HG02642 (cell line): ENCODE measurements around the gene ADGRG6.
"Not testable (repeated sequence)": the region's sequence is repeated elsewhere in the genome, so short reads cannot be mapped to it uniquely, and the experiment has no call there.

ENCODE experiments used
- ATAC-seq: cut with Tn5 transposase; IDR thresholded peaks from one replicate; pipeline ENCODE4 v1.9.1; 2021; ENCODE audit warnings: mild to moderate bottlenecking; ENCODE audit not compliant: unreplicated experiment, poor library complexity

ADGRG6 gene

DNA sequence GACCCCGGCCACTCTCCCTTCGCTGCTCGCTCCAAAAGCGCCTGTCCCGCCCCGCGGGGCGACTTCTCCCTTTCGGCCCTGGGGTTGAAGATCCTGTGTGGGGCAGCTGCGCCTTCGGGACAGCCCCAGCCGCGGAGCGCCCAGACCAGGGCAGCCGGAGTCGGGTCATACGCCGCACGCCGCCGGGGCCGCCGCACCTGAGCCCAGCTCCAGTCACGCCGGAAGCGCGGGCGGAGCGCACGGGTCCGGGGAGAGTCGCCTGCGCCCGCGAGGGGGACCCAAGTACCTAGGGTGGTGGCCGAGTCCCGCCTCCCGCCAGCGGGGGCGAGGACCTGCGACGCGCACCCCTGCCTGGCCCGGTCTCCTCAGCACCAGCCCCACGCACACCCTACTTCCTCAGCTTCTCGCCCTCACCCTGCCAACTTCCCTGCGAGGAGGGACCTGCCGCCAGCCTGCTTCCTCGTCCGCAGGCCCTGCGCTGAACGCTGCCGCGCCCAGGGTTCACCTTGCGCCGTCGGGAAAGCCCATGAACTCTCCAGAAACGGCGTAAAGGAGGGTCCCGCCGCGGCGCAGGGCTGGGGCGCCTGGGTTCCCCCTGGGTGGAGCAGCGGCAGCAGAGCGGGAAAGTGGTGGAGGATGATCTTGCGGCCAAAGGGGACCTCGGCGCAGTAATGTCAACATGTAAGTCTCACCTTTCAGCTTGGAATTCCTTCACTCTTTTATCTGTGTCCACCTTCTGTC lies at the start of gene ADGRG6:
Gene ADGRG6, plus strand, starts transcription at position 357 of the 741 bp plus-strand sequence. Its CDS starts 323 bp downstream, at position 680.
- ATAC-seq, result peak; percentile 90

DNA sequence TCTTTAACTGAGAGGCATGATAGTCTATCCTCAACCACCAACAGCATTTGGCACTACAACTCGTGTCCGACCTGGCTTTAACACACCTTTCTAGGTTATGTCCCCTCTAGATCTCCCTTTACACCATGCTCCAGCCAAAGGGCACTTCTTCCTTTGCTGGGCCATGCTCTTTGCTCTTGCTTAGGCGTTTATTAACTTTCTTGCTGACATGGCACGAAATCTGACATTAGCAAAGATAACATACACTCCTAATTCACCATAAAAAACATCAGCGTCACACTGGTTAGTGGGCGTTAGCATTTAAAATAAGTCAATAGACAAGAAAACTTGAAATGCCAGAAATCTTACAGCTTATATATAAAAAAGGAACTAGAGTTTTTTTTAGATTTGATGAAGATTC lies 47.3 kb upstream of the ADGRG6 start:
- ATAC-seq, result no peak

DNA sequence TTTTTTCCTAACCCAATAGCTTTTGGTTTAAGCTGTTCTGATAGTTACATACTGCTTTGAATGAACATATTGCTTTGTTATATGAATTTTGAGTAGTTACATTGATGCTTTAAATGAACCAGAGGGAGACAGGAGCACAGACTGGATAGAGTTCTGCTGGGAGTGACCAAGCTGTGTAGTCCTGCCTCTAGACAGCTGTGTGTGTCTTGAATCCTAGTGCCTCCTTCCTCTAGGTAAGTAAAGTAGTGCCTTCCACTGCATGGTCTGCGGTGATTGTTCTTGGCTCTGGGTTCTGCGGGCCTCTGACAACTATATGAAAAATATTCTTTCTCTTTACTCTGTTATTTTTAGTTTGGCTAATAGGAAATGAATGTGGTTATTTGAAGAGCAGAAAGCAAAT lies 46.0 kb upstream of the ADGRG6 start:
- ATAC-seq, result no peak

DNA sequence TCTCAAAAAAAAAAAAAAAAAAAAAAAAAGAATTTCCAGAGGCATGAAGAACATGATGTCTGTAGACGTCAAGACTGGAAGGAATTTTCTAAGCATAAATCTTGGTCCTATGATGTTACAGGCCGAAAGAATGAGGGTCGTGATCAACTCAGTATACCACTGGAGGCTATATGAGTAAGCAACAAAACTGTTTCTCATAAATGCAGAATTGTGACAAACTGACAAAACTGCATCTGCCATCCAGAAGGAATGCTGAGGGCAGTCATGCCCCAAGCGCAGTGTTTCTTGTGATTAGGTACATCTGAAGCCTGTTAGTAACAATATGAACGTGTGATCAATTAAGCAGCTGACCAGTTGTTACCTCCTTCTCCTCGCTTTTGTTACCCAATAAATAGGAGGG lies 43.5 kb upstream of the ADGRG6 start:
- ATAC-seq, result no peak

DNA sequence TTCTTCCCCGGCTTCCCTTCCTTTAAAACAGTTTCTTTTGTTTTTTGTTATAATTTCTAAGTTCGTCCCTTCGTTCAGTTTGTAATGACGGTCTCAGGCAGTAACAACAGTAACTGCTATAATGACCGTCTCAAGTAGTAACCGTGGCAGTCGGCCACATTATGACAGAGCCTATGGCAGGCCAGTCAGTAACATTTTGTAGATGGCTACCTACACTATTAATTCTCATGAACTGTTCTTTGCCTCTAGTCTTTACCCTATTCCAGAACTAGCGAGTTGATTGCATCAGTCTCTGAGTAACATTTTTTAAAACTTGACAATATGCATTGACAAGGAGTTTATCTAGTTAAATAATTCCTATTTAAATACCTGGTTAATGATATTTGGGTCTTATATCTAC lies 43.0 kb upstream of the ADGRG6 start:
- no peak for ATAC-seq

DNA sequence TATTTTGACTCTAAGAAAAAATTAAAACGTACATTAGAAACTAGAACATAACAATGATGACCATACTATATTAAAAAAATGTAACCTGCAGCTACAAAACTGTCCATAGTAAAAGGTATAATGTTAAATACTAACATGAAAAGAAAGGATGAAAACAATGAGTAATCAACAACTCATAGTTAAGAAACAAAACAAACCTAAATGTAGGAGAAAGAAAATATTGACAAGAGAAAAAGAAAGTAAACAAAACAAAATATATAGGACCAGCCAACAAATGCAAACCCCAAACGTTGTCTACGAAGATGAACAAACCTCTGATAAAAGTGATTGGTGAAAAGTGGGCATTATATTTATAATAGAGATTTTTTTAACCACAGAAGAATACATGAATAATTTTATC lies 41.1 kb upstream of the ADGRG6 start:
- ATAC-seq, result no peak

DNA sequence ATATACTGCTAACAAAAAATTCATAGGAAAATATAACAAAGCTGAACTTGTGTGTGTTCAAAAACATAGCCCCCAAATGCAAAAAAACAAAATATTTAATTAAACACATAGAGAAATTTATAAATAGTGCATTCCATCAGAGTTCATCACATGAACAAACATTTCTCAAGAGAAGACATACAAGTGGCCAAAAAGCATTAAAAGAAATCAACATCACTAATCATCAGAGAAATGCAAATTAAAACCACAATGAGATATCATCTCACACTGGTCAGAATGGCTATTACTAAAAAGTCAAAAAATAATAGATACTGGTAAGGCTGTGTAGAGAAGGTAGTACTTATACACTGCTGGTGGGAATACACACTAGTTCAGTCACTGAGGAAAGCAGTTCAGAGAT lies 39.6 kb upstream of the ADGRG6 start:
- no peak for ATAC-seq

DNA sequence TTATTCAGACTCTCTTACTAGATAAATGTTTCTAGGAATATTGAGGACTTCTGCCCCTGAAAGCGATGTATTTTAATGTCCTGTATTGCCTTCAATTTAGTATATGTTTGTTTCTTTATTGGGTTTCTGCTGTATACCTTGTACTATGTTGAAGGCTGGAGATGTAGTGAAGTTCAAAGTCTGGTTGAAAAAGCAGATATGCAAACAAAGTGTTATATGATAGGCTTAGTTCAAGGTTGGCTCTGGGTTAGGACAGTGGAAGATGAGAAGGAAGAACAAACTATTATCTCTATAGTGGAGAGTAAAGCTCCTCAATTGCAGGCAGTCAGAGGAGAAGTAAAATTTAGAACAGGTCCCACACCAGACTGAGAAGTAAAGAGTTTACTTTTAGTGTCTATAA lies 36.3 kb upstream of the ADGRG6 start:
- no peak for ATAC-seq

DNA sequence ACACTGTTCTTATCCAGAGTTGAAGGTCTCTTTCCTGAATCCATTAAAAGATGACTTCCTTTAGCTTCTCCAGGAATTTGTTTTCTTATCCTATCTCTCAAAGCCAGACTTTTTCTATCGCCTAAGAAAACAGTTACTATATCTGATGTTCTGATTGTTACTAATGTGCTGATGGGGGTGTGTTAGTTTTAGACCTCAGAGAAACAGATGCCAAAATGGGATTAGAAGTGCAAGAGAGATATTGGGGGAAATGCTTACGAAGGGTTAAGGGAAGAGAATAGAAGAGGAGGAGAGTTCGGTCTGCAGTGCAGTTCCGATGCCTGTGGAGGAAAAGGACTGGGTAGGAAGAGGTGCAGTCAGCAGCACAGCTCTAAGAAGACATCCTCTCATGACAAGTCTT lies 35.7 kb upstream of the ADGRG6 start:
- ATAC-seq, result no peak

DNA sequence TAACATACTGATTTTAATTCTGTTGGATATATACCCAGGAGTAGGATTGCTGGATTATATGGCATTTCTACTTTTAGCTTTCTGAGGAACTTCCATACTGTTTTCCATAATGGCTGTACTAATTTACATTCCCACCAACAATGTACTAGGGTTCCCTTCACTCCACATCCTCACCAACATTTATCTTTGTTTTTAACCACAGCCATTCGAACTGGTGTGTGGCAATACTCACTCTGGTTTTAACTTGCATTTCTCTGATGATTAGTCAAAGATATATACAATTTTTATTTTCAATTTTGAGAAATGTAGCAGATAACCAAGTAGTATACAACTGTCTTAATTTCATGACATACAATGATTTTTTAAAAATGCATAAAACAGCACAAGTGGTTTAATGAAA lies 30.3 kb upstream of the ADGRG6 start:
- no peak for ATAC-seq

DNA sequence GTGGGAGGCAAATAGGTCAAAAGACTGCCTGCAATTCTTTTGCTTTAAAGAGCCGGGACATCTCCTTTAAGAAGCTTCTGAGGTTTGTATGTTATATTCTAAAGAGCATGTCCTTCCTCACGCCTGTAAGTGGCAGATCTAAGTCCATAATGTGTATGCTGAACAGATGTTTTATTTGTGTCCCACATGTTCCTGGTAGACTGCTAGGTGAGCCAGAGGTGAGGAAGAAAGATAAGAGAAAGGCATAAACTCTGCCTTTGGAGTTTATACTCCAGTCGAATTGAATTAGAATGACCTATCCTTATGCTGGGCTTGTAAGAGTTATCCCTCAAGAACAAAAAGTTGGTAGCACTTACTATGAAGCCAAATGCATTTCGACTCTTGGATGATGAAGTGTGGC lies 27.2 kb upstream of the ADGRG6 start:
- ATAC-seq, result no peak

DNA sequence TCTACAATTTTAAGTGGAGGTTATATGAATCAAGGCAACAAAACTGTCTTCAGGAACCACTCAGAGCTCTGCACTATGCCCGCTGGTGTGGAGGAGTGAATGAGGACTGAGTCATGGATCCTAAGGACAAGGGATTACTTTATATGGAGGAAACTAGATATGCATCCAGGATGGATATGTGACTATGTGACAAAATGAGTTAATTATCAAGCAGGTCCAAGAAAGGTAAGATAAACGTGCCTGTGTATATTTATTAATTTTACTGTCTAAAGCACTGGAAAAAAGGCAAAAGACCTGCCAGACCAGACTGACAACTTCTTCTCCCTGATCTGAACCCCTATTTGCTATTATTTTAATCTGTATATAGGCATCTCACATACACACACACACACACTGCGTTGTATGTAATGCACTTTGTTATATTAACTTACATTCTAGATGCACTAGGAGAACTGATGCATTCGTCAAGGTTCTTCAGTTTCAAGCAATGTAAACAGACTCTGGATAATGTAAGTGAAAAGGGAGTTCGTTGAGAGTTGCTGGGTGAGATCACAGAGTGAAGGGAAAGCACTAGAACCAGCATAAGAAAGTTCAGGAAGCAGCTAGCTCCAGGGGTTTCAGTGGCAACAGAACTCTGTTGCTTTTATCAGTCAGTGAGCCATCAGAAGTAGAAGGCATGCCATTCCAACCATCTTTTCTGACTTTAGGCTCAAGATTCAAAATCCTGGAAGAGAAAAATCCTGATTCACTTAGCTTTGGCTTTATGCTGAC lies 26.4 kb upstream of the ADGRG6 start:
- ATAC-seq, result no peak

DNA sequence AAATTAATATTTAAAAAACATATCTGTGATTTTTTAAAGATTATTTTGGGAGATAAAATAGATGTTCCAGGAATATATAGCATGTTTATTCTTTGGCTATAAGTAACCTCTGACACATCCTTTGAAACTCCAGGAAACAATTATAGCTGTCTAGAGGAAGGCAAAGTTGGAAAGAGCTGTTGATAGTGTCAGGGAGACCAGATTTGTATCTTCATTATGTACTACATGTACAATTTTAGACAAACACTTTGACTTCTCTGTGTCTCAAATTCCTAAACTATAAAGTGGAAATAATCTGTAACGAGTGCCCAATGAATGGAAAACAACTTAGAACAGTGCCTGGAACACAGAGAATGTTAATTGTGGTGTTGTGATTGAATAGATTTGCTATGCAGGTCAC lies 25.6 kb upstream of the ADGRG6 start:
- no peak for ATAC-seq

DNA sequence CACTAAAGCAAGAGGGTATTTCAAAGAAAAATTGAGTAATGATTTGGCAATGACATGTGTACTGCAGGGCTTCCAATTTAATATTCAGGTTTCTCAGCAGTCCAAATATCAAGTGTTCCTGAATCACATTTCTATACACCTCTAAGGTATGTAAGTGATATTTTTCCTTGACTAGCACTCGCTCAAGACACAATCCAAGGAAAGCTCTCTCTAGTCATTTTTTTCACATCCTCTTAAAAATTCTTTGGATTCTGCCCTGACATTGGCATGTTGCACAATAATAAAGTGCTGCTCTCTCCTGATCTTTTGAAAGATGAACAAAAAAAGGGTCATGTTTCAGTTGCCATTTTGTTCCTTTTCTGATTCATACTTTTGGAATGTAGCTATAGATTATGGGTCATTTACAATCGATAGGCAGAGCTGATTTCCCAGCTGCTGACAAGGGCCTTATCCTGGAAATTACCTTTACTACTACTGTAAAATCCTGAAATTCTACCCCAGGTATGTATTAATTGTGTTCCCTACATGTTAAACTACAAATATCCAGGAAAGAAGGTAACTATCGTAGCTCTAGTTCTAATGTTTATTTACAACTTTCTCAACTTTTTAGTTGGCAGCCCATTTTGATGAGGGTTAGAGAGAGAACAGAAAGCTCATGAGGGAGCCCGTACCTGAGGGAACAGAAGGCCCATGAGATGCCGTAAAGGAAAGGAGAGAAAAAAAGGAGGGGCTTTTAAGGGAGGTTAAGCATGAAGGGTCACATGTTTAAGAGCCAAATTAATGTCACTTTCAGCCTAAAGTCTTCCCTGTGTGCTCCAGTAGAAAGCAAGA lies 22.2 kb upstream of the ADGRG6 start:
- ATAC-seq, result no peak

DNA sequence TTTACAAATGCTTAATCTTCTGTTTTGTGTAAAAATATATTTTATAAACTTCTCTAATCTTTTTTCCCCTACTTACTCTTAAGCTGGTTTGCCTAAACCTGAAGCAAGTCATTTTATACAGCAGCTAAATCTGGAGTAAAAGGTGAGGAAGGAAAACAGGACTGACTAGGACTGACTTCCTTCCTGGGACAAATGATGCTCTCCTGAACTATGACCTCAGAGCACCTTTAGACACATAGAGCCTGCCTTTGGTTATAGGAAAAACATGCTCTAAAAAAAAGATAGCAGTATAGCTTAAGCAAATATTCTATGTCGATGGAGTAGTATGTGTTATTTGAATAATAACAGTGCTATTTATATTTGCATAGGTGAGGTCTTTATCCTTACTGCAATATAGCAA lies 21.5 kb upstream of the ADGRG6 start:
- ATAC-seq, result no peak

DNA sequence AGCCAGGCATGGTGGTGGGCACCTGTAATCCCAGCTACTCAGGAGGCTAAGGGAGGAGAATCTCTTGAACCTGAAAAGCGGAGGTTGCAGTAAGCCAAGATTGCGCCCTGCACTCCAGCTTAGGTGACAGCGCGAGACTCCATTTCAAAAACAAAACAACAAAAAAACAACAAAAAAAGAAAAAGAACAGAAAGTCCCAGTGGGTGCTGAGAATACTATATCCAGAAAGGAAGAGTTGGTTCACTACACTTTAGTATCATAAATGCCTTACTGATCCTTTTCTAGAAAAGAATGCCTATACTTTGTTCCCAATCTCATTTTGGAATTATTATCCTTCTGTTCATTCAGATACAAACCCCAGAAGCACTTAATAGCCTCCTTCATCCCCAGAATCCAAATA lies 20.9 kb upstream of the ADGRG6 start:
- no peak for ATAC-seq

DNA sequence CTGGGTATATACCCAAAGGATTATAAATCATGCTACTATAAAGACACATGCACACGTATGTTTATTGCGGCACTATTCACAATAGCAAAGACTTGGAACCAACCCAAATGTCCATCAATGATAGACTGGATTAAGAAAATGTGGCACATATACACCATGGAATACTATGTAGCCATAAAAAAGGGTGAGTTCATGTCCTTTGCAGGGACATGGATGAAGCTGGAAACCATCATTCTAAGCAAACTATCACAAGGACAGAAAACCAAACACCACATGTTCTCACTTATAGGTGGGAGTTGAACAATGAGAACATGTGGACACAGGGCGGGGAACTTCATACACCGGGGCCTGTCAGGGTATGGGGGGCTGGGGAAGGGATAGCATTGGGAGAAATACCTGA lies 18.7 kb upstream of the ADGRG6 start:
- not testable (repeated sequence) for ATAC-seq

DNA sequence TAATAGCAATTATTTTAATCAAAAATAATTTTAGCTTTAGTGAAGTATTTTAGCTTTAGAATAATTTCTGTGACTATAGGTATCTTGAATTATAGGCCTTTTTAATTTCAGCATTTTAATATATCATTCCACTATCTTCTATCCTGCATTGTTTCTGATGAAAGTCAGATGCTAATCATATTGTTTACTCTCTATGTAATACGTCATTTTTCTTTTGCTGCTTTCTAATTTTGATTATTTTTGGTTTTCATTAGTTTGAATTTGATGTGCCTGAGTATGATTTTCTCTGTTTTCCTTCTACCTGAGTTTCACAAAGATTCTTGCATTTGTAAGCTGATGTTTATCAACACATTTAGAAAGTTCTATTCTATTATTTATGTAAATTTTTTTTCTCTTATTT lies 17.4 kb upstream of the ADGRG6 start:
- no peak for ATAC-seq

DNA sequence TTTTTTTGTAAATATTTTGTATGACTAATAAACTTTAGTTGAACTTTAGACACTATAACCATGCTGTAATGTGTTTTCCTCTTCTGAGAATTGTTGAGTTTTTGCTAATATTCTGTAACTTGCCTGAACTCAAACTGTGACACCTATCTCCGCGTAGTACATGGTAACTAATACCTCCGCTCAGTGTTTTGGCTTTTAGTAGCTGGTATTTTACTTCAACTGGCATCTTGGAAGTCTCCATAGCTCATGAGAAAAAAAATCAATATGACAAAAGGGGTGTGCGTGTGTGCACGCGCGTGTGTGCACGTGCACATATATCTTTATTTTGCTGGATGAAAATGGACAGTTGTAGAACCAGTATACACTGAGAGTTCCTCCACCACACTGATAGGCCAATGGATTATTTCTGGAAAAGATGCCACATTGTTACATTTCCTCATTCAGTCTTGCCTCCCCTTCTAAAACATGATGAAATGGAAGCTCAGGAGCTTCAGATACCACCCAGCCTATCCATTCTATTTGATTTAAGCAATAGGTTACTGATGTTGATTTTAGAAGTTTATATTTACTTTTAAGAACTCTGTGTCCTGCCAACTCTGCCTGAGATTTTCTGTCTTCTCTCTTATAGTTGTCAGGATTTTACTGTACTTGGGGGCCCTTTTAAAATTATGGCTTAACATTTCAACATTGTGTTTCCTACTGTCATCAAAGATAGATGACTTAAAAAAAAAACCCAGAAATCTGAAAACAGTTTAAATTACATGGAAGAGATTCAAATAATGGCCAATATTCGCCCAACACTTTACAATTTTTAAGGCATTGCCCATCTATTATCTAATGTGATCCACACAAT lies 16.3 kb upstream of the ADGRG6 start:
- ATAC-seq, result no peak

DNA sequence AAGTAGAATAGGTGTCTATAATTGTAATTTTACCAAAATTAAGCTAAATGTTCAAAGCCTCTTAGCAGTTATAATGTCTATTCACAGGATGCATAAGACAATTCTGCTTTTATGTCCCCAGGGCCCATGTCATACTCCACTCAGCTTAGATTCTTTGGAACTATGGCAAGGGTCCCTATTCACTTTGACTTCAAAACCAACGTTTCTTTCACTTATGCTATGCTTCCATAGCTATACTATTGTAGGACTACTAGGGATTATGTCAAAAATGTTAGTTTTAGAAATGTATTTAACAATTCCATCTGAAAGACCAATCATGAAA lies 15.8 kb upstream of the ADGRG6 start:
- no peak for ATAC-seq
